Measurements from ENCODE around the gene NLK.
A peak's percentile ranks its signal among the peaks of the same experiment; 100 is the strongest.

NLK gene

GRCh38 chr17:28040406-28040805 is 2.1 kb upstream of the NLK start:
- DNase-seq (ENCODE audit: low spot score) = no peak
- no peak for TF ChIP-seq CTCF (IDR thresholded peaks at IDR 0.05; ENCODE audit: extremely low read depth, missing control alignments)

- TF ChIP-seq CTCF (IDR thresholded peaks at IDR 0.05; ENCODE audit: extremely low read depth, missing control alignments) = no peak
- peak; percentile 98 for DNase-seq (ENCODE audit: low spot score)
These were observed 1.2 kb upstream of the NLK start for GRCh38 chr17:28041068-28041843.

DNA sequence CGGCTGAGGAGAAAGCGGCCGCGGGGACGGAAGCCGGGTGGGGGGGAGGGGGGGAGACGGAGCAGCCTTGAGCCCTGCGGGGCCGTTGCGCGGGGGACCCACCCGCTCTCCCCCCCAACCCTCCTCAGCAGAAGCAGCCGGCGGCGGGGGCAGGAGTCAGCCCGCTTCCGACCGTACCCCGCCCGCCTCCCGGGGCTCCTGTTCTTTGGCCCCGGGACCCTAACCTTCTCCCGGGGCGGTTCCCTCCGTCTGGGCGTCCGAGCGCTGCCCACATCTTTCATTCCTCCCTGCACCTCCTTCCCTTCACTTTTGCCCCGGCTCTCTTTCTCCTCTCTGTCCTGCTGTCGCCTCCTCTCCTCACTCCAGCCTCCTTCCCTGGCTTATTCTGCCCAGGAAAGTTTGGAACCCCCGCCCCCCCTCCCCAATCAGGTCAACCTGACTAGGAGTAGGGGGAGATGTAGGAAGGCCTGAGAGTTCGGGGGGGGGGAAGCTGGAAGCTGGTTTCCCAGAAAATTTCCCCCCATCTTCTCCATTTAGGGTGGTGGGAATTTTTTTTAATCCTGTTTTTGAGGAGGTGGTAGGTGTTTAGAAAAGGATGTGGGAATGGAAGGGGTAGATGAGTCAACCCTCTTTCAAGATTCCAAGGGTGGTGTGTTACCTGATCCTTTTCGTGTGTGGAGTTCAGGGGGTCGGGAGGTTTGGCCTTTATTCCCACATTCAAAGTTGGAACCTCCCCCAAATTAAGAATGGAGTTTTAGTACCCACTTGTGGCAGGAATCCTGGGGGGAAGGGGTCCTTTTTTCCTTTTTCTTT is 427 bp upstream of the NLK start:
- no peak for TF ChIP-seq CTCF (IDR thresholded peaks at IDR 0.05; ENCODE audit: extremely low read depth, missing control alignments)
- no peak for DNase-seq (ENCODE audit: low spot score)

GRCh38 chr17:28042721-28043291 is 329 bp downstream of the NLK start:
- DNase-seq (ENCODE audit: low spot score) = no peak
- no peak for TF ChIP-seq CTCF (IDR thresholded peaks at IDR 0.05; ENCODE audit: extremely low read depth, missing control alignments)

DNA sequence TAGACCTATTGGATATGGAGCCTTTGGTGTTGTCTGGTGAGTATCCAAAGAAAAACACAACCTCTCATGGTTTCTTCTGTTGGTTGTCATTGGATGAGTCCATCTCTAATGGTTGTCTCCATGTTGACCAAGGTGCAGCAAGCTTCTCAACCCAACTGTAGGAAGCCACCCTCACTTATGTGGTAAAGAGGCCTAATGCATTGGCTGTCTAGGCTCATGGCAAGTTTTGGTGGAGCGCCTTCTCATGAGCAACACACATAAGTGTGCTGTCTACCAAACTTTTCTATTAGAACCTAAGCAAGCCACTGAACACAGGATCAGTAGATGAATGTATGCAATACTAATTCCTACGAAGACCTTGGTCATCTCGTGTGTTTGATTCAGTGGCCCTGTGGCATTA is 819 bp downstream of the NLK start:
- TF ChIP-seq CTCF (IDR thresholded peaks at IDR 0.05; ENCODE audit: extremely low read depth, missing control alignments) = no peak
- DNase-seq (ENCODE audit: low spot score) = no peak

- DNase-seq (ENCODE audit: low spot score) = no peak
- no peak for TF ChIP-seq CTCF (IDR thresholded peaks at IDR 0.05; ENCODE audit: extremely low read depth, missing control alignments)
These were observed 1.3 kb downstream of the NLK start for GRCh38 chr17:28043741-28044140.

DNA sequence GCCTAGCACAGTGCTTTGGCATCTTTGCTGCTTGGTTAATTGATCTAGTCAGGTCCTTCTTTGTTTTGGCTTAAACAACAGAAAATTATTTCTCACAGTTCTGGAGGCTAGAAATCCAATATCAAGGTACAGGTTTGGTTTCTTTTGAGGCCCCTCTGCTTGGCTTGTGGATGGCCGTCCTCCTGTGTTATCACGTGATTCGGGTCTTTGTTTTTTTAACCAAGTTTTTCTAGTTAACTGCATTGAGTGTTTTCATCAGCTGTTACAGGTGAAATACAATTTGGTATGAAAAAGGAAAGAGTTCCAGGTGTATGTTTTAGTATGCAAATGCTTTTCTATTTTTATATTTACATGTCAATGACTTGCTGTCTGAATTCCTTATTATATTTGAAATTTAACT is 2.8 kb downstream of the NLK start:
- no peak for TF ChIP-seq CTCF (IDR thresholded peaks at IDR 0.05; ENCODE audit: extremely low read depth, missing control alignments)
- no peak for DNase-seq (ENCODE audit: low spot score)
